Mucosa of rectum (tissue), 2 donors: ENCODE results near the gene KIAA1217.

Source experiments
- H3K27ac ChIP-seq, 2 donors: one replicate each; pipeline ENCODE4 v1.7.0; 2013; ENCODE audit warnings: inconsistent platforms in 2 of 2, low read depth in 2 of 2, low read length in 2 of 2
- H3K27me3 ChIP-seq, 2 donors: one replicate each; pipeline ENCODE4 v1.7.0; 2013; ENCODE audit warnings: low read length in 2 of 2; ENCODE audit not compliant: control insufficient read depth in 2 of 2, insufficient read depth in 2 of 2
- H3K36me3 ChIP-seq, 2 donors: one replicate each; pipeline ENCODE4 v1.7.0; 2013; ENCODE audit warnings: low read length in 2 of 2; ENCODE audit not compliant: control insufficient read depth in 2 of 2, insufficient read depth in 2 of 2
- H3K4me1 ChIP-seq, 2 donors: one replicate each; pipeline ENCODE4 v1.7.0; 2013; ENCODE audit warnings: low read length in 2 of 2, mild to moderate bottlenecking in 1 of 2; ENCODE audit not compliant: control insufficient read depth in 2 of 2, insufficient read depth in 2 of 2
- H3K4me3 ChIP-seq, 2 donors: one replicate each; pipeline ENCODE4 v1.7.0; 2013; ENCODE audit warnings: low read length in 2 of 2
- H3K9ac ChIP-seq, 2 donors: one replicate each; pipeline ENCODE4 v1.7.0; 2013; ENCODE audit warnings: low read length in 2 of 2, low read depth in 1 of 2, mild to moderate bottlenecking in 1 of 2
- H3K9me3 ChIP-seq, 2 donors: one replicate each; pipeline ENCODE4 v1.7.0; 2013; ENCODE audit warnings: low read length in 2 of 2; ENCODE audit not compliant: control insufficient read depth in 2 of 2
- donor health status: healthy.
- donor health status: Normal muscosa, but diverticular disease.

Gene KIAA1217

GRCh38 chr10:24378126-24378920 is 169.4 kb downstream of the KIAA1217 start:
- Histone ChIP-seq H3K27ac (no peak overlapping the region), H3K27me3 (no peaks in the 10 kb centered on the region), H3K9ac (no peak overlapping the region), H3K36me3 (no peaks in the 10 kb centered on the region), H3K4me1 (peaks cover 0 to 5% of the 10 kb centered on the region in 2 donors), H3K9me3 (no peaks in the 10 kb centered on the region), H3K4me3 (no peak overlapping the region)

DNA sequence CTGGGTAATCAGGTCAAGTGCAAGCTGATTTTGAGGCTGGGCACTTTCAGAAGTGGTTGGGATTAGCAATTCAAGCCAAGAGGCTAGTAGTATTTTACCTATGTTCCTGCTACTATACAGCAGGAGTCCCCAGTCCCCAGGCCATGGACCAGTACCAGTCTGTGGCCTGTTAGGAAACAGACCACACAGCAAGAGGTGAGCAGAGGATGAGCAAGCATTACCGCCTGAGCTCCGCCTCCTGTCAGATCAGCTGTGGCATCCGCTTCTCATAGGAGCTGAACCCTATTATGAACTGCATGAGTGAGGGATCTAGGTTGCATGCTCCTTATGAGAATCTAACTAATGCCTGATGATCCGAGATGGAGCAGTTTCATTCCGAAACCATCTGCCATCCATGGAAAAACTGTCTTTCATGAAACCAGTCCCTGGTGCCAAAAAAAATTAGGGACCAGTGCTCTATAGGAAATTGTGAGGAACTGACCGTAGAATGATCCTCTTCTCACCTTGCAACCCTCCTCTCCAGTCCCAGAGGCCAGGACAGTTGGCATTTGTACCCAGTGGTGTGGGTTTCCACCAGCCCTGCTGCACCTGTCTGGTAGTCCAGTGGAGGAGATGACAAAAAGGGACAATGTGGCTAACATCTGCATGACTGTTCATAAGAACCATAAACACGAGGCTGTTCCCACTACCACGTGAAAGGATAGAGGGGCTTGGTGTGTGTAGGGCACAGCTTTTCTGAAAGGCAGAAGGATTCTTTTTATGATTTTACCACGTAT is 172.5 kb downstream of the KIAA1217 start:
- peaks cover 5 to 14% of the 10 kb centered on the region in 2 donors for H3K4me1 ChIP-seq
- no peaks in the 10 kb centered on the region for H3K9me3 ChIP-seq
- no peak overlapping the region for H3K4me3 ChIP-seq
- no peak overlapping the region for H3K9ac ChIP-seq
- no peaks in the 10 kb centered on the region for H3K27me3 ChIP-seq
- no peaks in the 10 kb centered on the region for H3K36me3 ChIP-seq
- H3K27ac ChIP-seq, result no peak overlapping the region

DNA sequence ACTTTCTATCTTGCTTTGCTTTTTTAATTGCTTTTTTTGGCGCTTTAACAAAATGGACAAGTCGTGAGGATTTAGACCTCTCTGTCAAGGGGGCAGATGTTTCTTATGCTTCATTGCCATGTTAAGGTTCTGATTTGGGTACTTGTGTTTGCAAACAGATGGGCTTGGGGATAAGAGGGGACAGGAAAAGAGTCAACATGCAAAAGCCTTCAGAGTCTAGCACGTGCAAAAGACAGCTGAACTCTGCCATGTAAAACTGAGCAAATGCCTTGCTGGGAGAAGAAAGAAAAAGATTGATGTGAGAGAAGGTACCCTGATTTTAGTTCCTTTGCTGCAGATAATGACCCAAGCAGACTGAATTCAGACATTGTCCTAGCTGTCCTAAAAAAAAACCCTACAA is 173.1 kb downstream of the KIAA1217 start:
- Histone ChIP-seq H3K27ac (no peak overlapping the region), H3K4me3 (no peak overlapping the region), H3K27me3 (no peaks in the 10 kb centered on the region), H3K4me1 (peaks cover 5 to 14% of the 10 kb centered on the region in 2 donors), H3K9ac (no peak overlapping the region), H3K36me3 (no peaks in the 10 kb centered on the region), H3K9me3 (no peaks in the 10 kb centered on the region)

DNA sequence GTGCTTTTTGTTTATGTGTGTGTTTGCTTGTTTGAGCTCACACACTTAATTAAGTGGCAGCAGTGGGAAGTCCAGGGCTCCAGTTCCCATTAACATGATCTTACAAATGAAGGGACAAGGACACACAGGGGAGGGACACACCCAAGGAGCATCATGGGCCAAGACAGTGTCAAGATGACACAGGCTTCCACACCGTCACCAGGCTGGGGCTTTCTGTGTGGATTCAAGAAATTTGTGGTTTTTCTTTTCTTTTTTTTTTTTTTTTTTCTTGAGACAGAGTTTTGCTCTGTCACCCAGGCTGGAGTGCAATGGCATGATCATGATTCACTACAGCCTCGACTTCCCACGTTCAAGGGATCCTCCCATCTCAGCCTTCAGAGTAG is 173.6 kb downstream of the KIAA1217 start:
- Histone ChIP-seq H3K4me1 (peaks cover 5 to 14% of the 10 kb centered on the region in 2 donors), H3K4me3 (no peak overlapping the region), H3K9me3 (no peaks in the 10 kb centered on the region), H3K36me3 (no peaks in the 10 kb centered on the region), H3K27me3 (no peaks in the 10 kb centered on the region), H3K9ac (no peak overlapping the region), H3K27ac (no peak overlapping the region)

DNA sequence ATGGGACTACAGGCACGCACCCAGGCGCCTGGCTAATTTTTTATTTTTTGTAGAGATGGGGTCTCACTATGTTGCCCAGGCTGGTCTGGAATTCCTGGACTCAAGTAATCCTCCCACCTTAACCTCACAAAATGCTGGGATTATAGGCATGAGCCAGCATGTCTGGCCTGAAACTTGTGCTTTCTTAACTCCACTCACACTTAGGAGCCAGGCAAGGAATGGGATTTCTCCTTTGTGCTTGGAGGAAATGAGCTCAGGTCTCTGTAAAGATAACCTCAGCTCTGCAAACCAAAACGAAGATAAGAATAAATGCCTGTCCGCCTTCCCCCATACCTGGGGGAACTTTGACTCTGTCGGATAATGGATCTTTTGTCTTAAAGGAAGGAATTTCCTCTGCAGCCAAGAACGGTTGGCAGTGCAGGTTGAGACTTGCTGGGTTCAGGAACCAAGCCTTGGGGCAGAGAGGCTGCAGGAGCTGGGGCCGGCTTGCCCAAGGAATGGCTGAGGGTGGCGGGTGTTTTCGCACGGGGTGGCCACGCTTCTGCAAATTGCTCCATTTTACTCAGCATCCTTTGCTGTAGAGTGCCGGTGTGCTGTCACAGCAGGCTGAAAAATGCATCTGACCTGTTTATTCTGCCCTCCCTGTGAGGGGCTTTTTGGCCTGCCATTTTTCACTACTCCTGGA is 174.2 kb downstream of the KIAA1217 start:
- H3K27ac ChIP-seq, result peak overlapping the region; percentile 67 to 81
- peak overlapping the region; percentile 5 to 37 for H3K4me3 ChIP-seq
- H3K9ac ChIP-seq, result peak overlapping the region; percentile 26 to 59
- H3K27me3 ChIP-seq, result no peaks in the 10 kb centered on the region
- no peaks in the 10 kb centered on the region for H3K36me3 ChIP-seq
- peaks cover 5 to 14% of the 10 kb centered on the region in 2 donors for H3K4me1 ChIP-seq
- H3K9me3 ChIP-seq, result no peaks in the 10 kb centered on the region

- Histone ChIP-seq H3K27me3 (no peaks in the 10 kb centered on the region), H3K4me1 (peaks cover 5 to 14% of the 10 kb centered on the region in 2 donors), H3K36me3 (no peaks in the 10 kb centered on the region), H3K4me3 (peak overlapping the region; percentile 13 to 37), H3K9ac (peak overlapping the region; percentile 47 to 72), H3K27ac (peak overlapping the region; percentile 77 to 91), H3K9me3 (no peaks in the 10 kb centered on the region)
Measured at GRCh38 chr10:24383681-24384106, 174.8 kb downstream of the KIAA1217 start.

DNA sequence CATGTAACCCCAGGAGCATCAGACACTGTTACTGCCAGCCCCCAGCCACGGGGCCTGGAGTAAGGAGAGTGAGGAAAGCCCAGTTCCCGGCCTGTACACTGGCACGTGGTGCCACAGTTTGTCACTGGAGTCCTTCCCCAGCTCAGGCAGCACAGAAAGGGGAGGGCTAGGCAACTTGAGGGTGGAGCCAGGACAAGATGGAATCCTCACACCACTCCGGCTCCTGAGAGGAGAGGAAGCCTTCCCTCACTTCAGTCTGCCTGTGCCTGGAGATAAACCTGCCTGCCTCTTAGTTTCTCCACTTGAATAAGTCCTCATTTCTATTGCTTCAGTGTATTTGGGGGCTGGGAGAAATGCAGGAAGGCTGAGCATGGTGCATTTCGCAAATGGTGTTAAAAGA is 176.0 kb downstream of the KIAA1217 start:
- Histone ChIP-seq H3K4me3 (no peak overlapping the region), H3K27ac (no peak overlapping the region), H3K36me3 (no peaks in the 10 kb centered on the region), H3K4me1 (peaks cover 5 to 14% of the 10 kb centered on the region in 2 donors), H3K27me3 (no peaks in the 10 kb centered on the region), H3K9me3 (no peaks in the 10 kb centered on the region), H3K9ac (no peak overlapping the region)

- Histone ChIP-seq H3K9ac (no peak overlapping the region), H3K4me1 (peaks cover 5 to 14% of the 10 kb centered on the region in 2 donors), H3K27ac (no peak overlapping the region), H3K36me3 (no peaks in the 10 kb centered on the region), H3K9me3 (no peaks in the 10 kb centered on the region), H3K27me3 (no peaks in the 10 kb centered on the region), H3K4me3 (no peak overlapping the region)
Measured at GRCh38 chr10:24385776-24386175, 176.8 kb downstream of the KIAA1217 start.

DNA sequence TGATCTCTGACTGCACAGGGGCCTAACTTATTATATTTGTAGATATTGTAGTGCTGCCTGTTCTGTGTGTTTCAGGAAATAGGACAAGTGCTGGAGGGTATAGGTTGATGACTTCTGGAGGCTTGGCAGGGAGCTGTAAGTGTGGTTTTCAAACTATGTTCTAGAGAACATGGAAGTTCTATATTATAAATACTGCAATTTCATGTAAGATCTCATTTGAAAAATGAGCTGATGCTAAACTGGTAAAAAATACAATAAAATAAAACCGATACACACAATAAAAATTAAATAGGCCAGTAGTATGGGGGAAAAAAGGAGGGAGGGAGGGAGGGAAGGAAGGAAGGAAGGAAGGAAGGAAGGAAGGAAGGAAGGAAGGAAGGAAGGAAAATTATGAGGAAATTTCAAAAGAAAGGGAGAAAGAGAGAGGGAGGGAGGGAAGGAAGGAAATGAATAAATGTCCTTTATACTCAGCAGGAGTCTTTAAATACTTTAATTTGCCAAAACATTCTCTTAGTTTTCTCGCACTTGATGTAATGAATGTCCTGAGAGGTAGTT is 181.3 kb downstream of the KIAA1217 start:
- Histone ChIP-seq H3K4me3 (no peak overlapping the region), H3K9ac (no peak overlapping the region), H3K4me1 (no peaks in the 10 kb centered on the region), H3K9me3 (no peaks in the 10 kb centered on the region), H3K36me3 (no peaks in the 10 kb centered on the region), H3K27ac (no peak overlapping the region), H3K27me3 (no peaks in the 10 kb centered on the region)
